Measurements from ENCODE around the gene BACH2. TPM values are rescaled to one million over a fixed set of nuclear protein-coding genes. Genes with fewer than 3 reads are reported as not detected.
A peak's percentile ranks its signal among the peaks of the same experiment; 100 is the strongest.

The BACH2 gene
- polyA plus RNA-seq, 1 donor from 2014 or later: 45.5 TPM

GRCh38 chr6:90162648-90163387 is 133.8 kb downstream of the BACH2 start:
- Histone ChIP-seq H3K27me3 (ENCODE audit: insufficient read depth, low read depth, low read length) (no peaks in the 10 kb centered on the region), H2AFZ (ENCODE audit: low read depth, low read length) (no peak overlapping the region), H3K27ac (ENCODE audit: low read length) (no peak overlapping the region), H3K9me3 (ENCODE audit: low read length) (no peaks in the 10 kb centered on the region), H3F3A (ENCODE audit: insufficient read depth, low read length, poor library complexity, severe bottlenecking) (peaks cover 4% of the 10 kb centered on the region), H3K36me3 (ENCODE audit: insufficient read depth, low read length) (peaks cover 3% of the 10 kb centered on the region), H3K4me3 (ENCODE audit: low read length) (no peak overlapping the region), H3K9me2 (ENCODE audit: insufficient read depth, low read length) (no peaks in the 10 kb centered on the region), H3K79me2 (replicated peaks; ENCODE audit: insufficient read depth, low read length) (peaks cover 34% of the 10 kb centered on the region), H3K9ac (ENCODE audit: low read length) (no peak overlapping the region), H3K4me2 (ENCODE audit: low read length) (no peak overlapping the region), H4K20me1 (ENCODE audit: insufficient read depth) (no peaks in the 10 kb centered on the region)
- no peak for TF ChIP-seq TAF1 (IDR thresholded peaks at IDR 0.05; ENCODE audit: low read depth)
- TF ChIP-seq EP300 (conservative IDR thresholded peaks at IDR 0.05; ENCODE audit: poor library complexity, severe bottlenecking): no peak
- no peak for TF ChIP-seq EZH2 (IDR thresholded peaks at IDR 0.05; ENCODE audit: borderline replicate concordance, insufficient read depth, low read length, poor library complexity, severe bottlenecking)
- TF ChIP-seq SMC3 (conservative IDR thresholded peaks at IDR 0.05; ENCODE audit: poor library complexity): no peak
- TF ChIP-seq MXI1 (conservative IDR thresholded peaks at IDR 0.05; ENCODE audit: poor library complexity, severe bottlenecking): no peak
- TF ChIP-seq RAD21 (conservative IDR thresholded peaks at IDR 0.05): no peak

GRCh38 chr6:90160013-90160412 is 136.6 kb downstream of the BACH2 start:
- Histone ChIP-seq H3K27ac (ENCODE audit: low read length) (peak overlapping the region; percentile 28), H3K4me2 (ENCODE audit: low read length) (peak overlapping the region; percentile 26), H3K9me3 (ENCODE audit: low read length) (no peaks in the 10 kb centered on the region), H2AFZ (ENCODE audit: low read depth, low read length) (no peak overlapping the region), H3K9me2 (ENCODE audit: insufficient read depth, low read length) (no peaks in the 10 kb centered on the region), H3K79me2 (replicated peaks; ENCODE audit: insufficient read depth, low read length) (peaks cover 59% of the 10 kb centered on the region), H3K4me3 (ENCODE audit: low read length) (peak overlapping the region; percentile 29), H3F3A (ENCODE audit: insufficient read depth, low read length, poor library complexity, severe bottlenecking) (peaks cover 4% of the 10 kb centered on the region), H3K9ac (ENCODE audit: low read length) (peak overlapping the region; percentile 27), H3K36me3 (ENCODE audit: insufficient read depth, low read length) (peaks cover 3% of the 10 kb centered on the region), H4K20me1 (ENCODE audit: insufficient read depth) (no peaks in the 10 kb centered on the region), H3K27me3 (ENCODE audit: insufficient read depth, low read depth, low read length) (no peaks in the 10 kb centered on the region)
- TF ChIP-seq TAF1 (IDR thresholded peaks at IDR 0.05; ENCODE audit: low read depth): no peak
- no peak for TF ChIP-seq POLR2AphosphoS5 (IDR thresholded peaks at IDR 0.05)
- no peak for TF ChIP-seq EP300 (conservative IDR thresholded peaks at IDR 0.05; ENCODE audit: poor library complexity, severe bottlenecking)
- TF ChIP-seq RAD21 (conservative IDR thresholded peaks at IDR 0.05): no peak
- no peak for TF ChIP-seq MXI1 (conservative IDR thresholded peaks at IDR 0.05; ENCODE audit: poor library complexity, severe bottlenecking)
- TF ChIP-seq REST (IDR thresholded peaks at IDR 0.05; ENCODE audit: borderline replicate concordance): no peak
- TF ChIP-seq EZH2 (IDR thresholded peaks at IDR 0.05; ENCODE audit: borderline replicate concordance, insufficient read depth, low read length, poor library complexity, severe bottlenecking): no peak
- TF ChIP-seq CTCF (IDR thresholded peaks at IDR 0.05; ENCODE audit: poor library complexity, severe bottlenecking): no peak
- TF ChIP-seq SMC3 (conservative IDR thresholded peaks at IDR 0.05; ENCODE audit: poor library complexity): no peak
